Germinal center (tissue), 1 donor: Measurements from ENCODE around the gene COL2A1.

Source experiments
- DNase-seq: peaks from one replicate; pipeline ENCODE4 v3.0.0; 2012; ENCODE audit warnings: mixed read lengths, low spot score

COL2A1 gene

DNA sequence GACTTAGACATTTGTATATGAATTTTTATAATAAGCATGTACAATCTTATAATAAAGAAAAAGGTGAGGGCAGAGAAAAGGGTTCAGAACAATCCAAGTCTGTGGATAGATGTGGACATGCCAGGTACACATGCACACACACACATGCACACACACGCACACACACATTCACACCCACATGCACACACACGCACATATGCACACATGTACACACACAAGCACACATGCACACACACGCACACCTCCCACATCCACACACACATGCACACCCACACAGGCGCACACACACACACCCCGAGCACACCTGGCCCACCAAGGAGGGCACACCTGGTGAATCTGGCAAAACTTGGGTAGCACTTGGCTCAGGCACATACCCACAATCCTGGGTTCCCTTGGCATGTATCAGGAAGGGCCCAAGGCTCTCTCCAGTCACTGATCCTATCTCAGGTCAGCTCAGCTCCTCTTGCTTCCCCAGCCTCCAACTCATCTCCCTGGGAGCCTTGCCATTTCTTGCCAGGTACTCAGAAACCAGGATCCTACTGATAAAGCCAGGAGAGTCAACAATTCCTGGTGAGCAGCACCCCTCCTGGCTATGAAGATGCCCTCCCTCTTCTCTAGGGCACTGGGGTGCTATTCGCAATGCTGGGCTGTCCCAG lies 59.5 kb downstream of the COL2A1 start:
- no peak for DNase-seq

DNA sequence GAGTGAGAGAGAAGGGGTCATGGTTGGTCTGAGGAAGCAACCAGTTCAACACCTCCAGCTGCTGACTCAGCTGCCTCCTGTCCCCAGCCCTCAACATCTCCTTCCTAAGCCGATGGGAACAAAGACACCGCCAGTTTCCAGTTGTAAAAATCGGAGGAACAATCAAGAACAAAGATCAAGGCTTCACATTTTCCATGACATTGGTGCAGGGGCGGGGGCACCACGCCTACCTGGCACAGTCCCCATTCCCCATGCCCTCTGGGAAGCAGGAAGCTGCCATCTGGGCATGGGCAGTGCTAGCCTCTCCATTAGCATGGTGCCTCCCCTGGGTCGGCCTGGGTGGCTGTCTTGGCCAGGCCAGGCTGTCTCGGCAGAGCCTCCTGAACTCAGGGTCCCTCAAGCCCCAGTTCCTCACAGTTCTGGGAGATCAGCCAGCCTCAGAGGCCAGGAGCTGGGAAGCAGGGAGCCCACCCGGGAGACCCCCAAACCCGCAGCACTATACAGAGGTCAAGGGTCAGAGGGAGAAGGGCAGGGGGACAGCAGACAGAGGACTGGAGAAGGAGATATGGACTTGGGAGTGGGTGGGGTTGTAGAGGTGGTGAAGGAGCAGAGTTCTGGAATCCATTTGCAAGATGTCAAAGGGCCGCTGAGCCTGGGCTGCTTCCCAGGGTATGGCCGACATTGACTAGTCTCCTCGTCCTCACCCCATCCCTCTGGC lies 60.5 kb downstream of the COL2A1 start:
- no peak for DNase-seq

DNA sequence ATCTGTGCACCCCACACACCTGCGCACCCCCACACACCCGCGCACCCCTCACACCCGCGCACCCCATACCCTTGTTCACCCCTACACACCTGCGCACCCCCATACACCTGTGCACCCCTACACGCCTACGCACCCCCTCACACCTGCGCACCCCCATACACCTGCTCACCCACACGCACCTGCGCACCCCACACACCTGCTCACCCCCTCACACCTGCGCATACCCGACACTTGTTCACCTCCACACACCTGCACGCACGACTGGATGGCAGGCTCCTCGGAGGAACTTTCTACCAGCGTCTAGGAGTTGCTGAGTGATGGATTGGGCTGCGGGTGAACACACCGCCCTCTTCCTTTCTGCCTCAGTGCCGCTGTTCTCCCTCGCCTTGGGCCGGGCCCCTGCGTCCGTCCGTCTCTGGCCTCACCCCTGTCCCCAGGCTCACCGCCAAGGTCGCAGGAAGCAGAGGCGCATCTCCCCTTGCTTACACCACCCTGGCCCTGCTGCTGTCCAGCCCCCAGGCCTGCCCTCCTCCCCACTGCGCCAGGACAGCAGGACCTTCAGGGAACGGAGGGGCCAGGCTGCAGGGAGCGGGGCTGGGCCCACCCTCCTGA lies 61.6 kb downstream of the COL2A1 start:
- no peak for DNase-seq

DNA sequence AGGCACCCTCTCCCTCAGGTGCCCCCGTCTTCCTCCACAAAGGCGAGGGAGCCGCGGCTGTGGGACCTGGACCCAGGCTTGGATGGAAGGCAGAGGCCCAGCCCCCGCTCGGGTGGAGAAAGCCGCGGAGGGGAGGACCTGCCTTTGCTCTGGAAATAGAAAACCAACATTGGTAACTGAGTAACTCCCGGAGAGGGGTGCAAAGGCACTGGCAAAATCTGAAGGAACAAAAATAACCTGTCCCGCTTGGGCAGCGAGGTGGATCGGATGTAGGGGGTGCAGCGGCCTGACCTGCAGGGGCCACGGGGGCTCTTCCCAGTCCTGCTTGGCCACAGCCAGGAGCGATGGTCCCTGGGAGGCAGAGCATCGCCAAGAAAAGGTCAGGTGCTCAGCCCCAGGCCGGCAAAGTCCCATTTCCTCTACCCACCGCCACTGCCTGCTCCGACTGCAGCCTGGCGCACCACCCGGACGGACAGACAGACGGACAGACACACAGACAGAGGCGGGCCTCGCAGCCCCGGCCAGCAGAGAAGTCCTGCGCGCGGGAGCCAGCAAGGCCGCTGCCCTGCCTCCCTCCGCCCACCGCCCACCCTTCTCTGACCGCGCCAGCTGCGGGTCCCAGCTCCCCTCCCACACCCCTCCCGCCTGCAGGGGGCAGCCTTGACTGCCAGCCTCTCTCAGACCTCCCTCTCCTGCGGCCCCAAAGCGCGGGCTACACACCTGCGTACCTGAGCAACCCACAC lies 62.2 kb downstream of the COL2A1 start:
- DNase-seq: peak; percentile 56

DNA sequence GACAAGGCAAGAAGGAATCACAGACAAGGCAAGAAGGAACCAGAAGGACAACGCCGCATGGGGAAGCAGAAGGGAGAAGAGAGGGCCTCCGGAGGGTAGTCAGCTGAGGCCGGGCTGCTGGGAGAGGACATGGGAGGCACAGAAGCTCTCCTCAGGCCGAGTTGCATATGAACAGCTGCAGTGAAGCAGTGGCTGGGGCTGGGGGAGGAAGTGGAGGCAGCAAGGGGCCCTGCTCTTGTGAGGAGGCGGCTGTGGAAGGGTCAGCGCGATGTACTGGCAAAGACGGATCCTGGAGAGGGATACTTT lies 62.8 kb downstream of the COL2A1 start:
- DNase-seq: no peak

DNA sequence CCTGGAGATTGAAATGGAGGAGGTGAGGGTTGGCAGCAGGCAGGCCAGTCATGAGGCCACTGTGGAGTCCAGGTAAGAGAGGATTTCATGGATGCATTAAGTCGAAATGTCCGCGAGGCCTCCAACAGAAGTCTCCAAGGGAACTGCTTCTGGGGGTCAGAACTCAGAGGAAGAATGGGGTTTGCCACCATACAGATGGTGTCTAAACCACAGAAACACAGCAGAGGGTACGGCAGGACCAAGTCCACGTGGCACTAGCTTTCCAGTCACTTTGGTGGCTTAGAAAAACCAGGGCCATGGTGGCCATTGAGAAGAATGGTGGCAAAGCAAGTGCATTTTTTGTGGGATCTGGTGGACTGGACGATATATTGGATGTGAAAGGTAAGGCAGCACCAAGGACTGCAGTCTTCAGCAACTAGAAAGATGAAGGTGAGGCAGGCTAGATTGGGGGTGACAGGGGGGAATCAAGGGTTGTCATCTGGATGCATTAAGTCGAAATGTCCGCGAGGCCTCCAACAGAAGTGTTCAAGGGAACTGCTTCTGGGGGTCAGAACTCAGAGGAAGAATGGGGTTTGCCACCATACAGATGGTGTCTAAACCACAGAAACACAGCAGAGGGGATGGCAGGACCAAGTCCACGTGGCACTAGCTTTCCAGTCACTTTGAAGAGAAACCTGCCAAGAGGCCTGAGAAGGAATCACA lies 63.4 kb downstream of the COL2A1 start:
- no peak for DNase-seq

DNA sequence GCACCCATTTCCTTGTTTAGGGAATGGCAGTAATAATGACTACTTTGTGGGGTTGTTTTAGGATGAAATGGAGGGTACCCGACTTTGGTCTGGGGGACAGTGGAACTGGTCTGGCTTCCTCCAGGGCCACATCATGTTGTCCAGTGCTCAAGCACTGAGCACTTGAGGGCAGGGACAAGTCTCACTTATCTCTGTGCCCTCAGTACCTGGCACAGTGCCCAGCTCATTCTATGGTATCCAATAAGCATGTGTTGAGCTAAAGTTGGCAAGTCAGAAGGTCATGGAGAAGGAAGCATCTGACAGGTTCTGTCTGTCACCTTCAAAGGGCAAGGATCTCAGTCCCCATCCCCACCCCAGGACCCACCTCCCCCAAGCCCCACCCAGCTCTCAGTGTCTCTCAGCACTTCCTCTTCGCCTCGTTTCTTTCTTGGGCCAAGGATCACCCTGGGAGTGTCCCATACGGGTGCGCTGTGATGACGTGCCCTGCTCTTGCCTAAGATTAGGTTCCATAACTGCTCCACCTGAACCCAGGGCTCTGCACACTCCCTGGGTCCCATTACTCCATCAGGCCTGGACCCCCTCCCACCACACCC lies 65.2 kb downstream of the COL2A1 start:
- DNase-seq: no peak

DNA sequence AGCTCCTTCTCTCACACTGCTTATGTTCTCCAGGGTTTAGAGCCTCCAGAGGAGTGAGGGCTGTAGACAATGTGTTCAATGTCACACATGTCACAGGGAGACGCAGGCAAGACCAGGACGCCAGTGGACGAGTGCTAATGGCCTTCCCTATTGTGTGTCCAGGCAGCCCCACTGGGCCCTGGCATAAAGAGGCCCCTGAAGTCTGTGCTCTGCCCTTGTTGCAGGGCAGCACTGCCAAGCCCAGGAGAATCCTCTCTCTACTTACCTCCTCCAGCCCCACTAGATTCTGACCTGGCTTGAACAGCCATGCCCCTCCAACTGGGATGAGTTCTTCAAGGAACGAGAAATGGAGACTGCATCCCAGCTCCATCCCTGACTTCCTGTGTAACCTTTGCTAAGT lies 65.7 kb downstream of the COL2A1 start:
- no peak for DNase-seq

DNA sequence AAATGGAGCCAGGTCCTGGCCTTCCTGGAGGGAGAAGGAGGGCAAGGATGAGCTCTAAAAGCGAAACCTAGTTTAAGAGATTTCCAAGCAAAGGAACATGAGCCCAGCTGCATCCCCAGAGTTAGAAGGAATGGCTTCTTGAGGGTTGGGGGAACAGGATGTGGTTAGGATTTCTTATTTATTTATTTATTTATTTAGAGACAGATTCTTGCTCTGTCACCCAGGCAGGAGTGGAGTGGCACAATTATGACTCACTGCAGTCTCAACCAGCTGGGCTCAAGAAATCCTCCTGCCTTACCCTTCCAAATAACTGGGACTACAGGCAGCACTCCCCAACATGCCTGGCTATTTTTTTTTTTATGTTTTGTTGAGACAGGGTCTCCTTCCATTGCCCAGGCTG lies 66.2 kb downstream of the COL2A1 start:
- DNase-seq: no peak

DNA sequence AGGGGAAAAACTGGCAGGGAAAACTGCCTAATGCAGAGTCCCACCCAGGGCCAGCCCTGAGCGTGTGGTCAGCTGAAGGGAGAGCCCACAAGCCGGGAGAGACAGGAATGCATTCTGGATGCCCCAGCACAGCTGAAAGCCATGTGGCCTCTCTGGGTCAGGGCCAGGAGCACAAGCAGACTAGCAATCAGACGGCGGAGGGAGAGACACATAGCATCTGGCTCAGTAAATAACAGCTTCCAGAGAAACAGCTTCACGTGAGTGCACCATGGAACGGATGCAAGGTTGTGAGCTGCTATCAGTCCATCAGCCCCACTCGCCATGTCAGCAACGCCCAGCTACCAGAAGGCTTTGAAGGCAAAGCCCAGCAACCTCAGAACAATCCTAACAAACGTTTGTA lies 69.1 kb downstream of the COL2A1 start:
- DNase-seq: no peak

DNA sequence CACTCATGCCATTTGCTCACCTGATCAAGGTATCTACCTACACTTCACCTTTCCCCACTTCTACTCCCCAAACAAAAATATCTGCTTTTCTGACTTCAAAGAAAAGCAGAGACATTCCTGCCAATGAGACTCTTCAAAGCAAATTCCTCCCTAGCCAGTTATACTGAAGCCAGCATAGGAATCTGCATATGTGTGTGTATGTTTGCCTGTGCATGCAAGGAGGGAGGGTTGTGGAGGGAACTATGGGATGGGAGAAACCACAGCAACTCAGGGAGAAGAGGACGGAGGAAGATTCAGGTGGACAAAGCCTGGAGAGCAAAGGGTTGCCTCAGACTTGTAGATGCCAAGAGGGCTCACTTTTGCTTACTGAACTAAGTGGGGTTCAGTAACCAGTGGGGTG lies 73.1 kb downstream of the COL2A1 start:
- no peak for DNase-seq

DNA sequence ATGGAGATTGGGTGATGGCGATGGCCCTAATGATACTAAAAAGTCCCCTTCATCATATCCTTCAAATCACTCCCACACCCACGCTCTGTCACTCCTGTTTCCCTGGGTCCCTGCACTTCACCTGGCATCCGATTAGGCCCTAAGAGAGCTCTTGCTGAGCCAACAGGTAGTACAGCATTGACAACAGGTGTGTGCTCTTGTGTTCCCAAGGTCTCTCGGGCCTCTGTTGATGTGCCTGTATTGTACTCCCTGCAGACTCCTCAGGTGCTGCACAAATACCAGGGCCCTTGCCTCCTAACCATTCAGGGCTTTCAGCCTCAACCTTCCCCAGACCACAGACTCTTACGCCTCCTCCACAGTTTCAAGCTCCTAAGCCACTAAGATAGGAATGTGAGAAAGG lies 73.6 kb downstream of the COL2A1 start:
- DNase-seq: no peak

DNA sequence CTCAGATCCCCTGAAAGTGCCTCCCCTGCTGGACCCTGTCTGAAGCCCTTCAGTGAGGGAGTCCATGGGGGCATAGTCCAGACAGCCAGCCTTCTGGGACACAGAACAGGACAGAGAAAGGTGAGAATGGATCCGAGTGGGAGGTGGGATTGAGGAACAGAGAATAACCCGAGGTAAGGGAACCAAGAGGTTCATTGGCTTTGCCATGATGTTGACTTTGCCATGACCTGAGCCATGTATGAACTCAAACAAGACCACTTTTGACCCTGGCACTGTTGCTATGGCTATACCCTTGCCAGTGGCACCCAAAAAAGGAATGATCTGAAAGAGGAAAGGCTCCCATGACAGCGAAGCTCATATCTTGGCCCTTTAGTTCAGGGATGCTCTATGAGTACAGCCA lies 76.9 kb downstream of the COL2A1 start:
- DNase-seq: no peak
